NCI-H2029 treated with DMSO at 0.1 percent for 48 hours (cell line): ENCODE results near the gene SMG9.

Experiments
- DNase-seq: peaks from one replicate; lab custom pipeline; 2025; lab: John Stamatoyannopoulos, UW

The SMG9 gene

GRCh38 chr19:43752287-43752875 lies 2.4 kb downstream of the SMG9 start:
- no peak for DNase-seq

- peak; percentile 93 for DNase-seq
These were observed 3.1 kb downstream of the SMG9 start for GRCh38 chr19:43751466-43752220.

- no peak for DNase-seq
These were observed 4.9 kb downstream of the SMG9 start for GRCh38 chr19:43749898-43750297.

- DNase-seq: no peak
These were observed 5.6 kb downstream of the SMG9 start for GRCh38 chr19:43749152-43749551.

- DNase-seq: no peak
These were observed 6.1 kb downstream of the SMG9 start for GRCh38 chr19:43748685-43749084.

GRCh38 chr19:43748205-43748594 lies 6.6 kb downstream of the SMG9 start:
- DNase-seq: no peak

GRCh38 chr19:43747557-43748204 lies 7.1 kb downstream of the SMG9 start:
- DNase-seq: no peak

- DNase-seq: no peak
These were observed 11.7 kb downstream of the SMG9 start for GRCh38 chr19:43743059-43743458.

- DNase-seq: no peak
These were observed 13.5 kb downstream of the SMG9 start for GRCh38 chr19:43741075-43741825.

- DNase-seq: no peak
These were observed 15.1 kb downstream of the SMG9 start for GRCh38 chr19:43739439-43740235.

- no peak for DNase-seq
These were observed 16.0 kb downstream of the SMG9 start for GRCh38 chr19:43738780-43739211.

GRCh38 chr19:43735957-43736356 lies 18.8 kb downstream of the SMG9 start:
- DNase-seq: no peak

- DNase-seq: no peak
These were observed 19.7 kb downstream of the SMG9 start for GRCh38 chr19:43735013-43735412.

GRCh38 chr19:43731846-43732245 lies 22.9 kb downstream of the SMG9 start:
- no peak for DNase-seq

GRCh38 chr19:43731346-43731745 lies 23.4 kb downstream of the SMG9 start:
- DNase-seq: no peak

- no peak for DNase-seq
These were observed 24.8 kb downstream of the SMG9 start for GRCh38 chr19:43729919-43730318.

- DNase-seq: no peak
These were observed 27.2 kb downstream of the SMG9 start for GRCh38 chr19:43727593-43727853.

GRCh38 chr19:43726736-43727592 lies 27.8 kb downstream of the SMG9 start:
- DNase-seq: no peak

- DNase-seq: no peak
These were observed 29.3 kb downstream of the SMG9 start for GRCh38 chr19:43725468-43725867.

- no peak for DNase-seq
These were observed 29.9 kb downstream of the SMG9 start for GRCh38 chr19:43724896-43725295.

GRCh38 chr19:43723588-43723987 lies 31.2 kb downstream of the SMG9 start:
- no peak for DNase-seq
